GM18499 (cell line): ENCODE measurements around the gene QSER1.
"Not testable (repeated sequence)": the region's sequence is repeated elsewhere in the genome, so short reads cannot be mapped to it uniquely, and the experiment has no call there.

ENCODE experiments used
- ATAC-seq: cut with Tn5 transposase; IDR thresholded peaks from one replicate; pipeline ENCODE4 v1.9.1; 2021; ENCODE audit warnings: moderate number of reproducible peaks; ENCODE audit not compliant: insufficient read depth, unreplicated experiment

QSER1 gene

GRCh38 chr11:32921204-32921603 lies 28.6 kb downstream of the QSER1 start:
- ATAC-seq, result no peak

DNA sequence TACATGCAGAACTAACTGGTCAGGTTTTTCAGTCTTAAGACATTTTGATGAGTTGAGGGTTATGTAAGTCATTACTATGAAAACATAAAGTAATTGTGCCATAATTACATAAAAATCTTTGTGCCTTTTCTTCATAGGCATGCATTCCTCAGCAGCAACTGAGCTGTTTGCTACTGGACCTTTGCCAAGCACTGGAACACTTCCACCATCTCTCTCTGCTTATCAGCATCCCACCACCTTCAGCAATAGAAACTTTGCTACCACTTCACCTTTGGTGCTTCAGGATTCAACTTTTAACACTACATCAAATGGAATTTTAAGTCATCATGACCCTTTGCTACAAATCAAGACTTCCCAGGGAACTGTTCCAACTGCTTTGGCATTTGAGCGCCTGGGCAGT lies 39.0 kb downstream of the QSER1 start:
- no peak for ATAC-seq

GRCh38 chr11:32932196-32932595 lies 39.6 kb downstream of the QSER1 start:
- ATAC-seq, result no peak

DNA sequence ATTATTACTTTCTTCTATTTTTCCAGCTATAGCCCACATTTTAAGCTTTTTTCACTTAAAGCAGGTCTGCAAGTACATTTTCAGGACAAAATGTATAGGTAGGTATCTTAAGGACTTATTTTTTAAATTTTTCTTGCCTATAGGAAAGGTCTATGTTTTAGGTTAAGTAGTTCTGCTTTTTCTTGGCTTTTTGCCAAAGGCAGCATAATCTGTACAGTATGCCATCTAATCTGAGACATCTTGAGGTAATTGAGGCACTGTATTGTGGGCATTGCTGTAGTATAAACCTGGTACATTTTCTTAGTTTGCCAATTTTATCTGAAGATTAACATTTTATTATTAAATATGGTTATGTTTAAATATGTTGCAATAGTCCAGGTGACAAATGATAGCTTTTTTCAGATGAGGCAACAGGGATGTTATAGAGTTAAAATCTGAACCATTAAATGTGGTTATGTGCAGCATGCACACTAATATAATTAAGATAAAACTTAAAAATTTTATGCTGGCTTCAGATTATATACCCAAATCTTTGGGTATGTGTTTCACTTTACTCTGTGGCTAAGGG lies 42.9 kb downstream of the QSER1 start:
- ATAC-seq, result no peak

- not testable (repeated sequence) for ATAC-seq
Measured at GRCh38 chr11:32936178-32936577, 43.6 kb downstream of the QSER1 start.

DNA sequence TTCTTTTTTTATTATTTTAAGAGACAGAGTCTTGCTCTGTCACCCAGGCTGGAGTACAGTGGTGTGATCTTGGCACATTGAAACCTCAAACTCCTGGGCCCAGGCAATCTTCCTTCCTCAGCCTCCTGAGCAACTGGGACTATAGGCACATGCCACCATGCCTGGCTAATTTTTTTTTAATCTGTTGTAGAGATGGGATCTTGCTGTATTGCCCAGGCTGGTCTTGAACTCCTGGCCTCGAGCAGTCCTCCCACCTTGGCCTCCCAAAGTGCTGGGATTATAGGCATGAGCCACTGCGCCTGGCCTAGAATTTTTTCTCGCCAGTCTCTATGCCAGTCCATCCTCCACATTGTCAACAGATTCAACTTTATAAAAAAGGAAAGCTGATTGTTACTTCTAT lies 44.7 kb downstream of the QSER1 start:
- not testable (repeated sequence) for ATAC-seq

DNA sequence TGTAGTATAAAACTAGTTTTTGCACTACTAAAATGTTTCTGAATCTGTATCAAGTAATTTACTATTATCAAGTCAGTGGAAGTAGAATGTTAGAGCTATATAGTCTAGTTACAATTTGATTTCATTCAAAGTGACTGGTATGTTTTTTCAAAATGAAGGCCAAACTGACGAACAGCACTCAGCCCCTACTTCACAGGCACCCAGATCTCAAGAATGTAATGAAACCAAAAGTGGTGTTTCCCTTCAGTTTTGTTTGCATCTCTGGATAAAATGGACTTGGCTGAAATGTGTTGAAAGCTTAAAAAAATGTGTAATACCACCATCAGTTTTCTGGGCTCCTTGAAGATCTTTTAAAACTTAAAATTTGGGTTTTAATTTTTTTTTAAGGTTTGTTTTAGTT lies 46.4 kb downstream of the QSER1 start:
- ATAC-seq, result no peak

DNA sequence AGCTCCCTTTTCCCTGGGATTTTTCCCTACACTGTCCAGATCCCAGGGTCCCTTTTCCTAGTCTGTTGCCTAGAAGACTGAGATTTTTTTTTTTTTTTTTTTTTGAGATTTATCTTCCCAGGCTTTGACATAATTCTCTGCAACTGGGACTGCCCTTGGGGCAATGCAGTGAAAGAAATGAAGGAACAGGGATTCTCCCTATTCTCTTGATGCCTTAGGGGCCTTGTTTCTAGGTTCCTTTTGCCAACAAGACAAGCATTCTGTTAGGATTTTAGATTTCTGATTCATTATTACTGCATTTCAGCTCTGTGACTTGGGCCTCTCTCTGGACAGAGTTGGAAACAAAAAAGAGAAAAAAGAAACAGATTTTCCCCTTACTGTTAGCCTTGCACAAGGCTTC lies 47.3 kb downstream of the QSER1 start:
- no peak for ATAC-seq

GRCh38 chr11:32940865-32941264 lies 48.3 kb downstream of the QSER1 start:
- ATAC-seq, result peak; percentile 65

DNA sequence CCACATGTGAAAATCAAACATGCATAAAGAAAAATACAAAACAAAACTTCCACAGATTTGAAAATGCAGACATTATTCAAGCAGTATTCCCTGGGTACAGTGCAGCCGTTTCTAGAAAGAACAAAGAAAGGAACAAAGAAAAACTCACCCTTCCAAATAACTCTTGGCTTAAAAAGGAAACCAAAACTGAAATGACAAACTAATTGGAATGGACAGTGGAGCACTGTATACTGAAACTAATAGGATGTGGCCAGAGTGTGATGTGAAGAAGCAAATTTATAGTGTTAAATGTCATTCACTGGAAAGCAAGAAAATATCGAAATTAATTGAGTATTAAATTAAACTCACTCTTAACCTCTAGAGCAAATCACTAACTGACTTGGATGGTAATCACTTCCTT lies 55.4 kb downstream of the QSER1 start:
- no peak for ATAC-seq

- no peak for ATAC-seq
Measured at GRCh38 chr11:32949739-32950138, 57.1 kb downstream of the QSER1 start.

- ATAC-seq, result no peak
Measured at GRCh38 chr11:32952421-32952820, 59.8 kb downstream of the QSER1 start.

DNA sequence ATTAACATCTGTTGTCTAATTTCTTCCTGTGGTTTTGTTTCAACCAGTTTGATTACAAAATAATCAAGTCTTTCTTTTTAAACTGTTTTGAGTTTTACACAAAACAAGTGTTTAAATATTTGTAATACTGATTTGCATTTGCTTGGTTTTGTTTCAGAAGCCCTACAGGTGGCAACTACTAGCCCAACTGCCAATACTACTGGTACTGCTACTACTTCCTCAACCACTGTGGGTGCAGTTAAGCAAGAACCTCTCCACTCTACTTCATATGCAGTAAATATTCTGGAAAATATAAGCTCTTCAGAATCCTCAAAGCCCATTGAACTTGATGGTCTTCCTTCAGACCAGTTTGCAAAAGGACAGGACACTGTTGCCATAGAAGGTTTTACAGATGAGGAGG lies 61.1 kb downstream of the QSER1 start:
- no peak for ATAC-seq

- ATAC-seq, result no peak
Measured at GRCh38 chr11:32960553-32961164, 68.0 kb downstream of the QSER1 start.

DNA sequence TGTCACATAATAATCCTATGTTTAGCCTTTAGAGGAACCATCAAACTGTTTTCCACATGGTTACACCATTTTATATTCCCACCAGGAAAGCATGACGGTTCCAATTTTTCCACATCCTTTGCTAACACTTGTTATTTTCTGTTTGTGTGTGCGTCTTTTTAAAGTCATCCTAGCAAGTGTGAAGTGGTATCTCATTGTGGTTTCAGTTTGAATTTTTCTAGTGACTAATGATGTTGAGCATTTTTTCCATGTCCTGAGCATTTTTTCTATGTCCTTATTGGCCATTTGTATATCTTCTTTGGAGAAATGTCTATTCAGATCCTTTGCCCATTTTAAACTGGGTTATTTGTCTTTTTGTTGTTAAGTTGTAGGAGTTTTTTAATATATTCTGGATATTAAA lies 69.4 kb downstream of the QSER1 start:
- ATAC-seq, result no peak

DNA sequence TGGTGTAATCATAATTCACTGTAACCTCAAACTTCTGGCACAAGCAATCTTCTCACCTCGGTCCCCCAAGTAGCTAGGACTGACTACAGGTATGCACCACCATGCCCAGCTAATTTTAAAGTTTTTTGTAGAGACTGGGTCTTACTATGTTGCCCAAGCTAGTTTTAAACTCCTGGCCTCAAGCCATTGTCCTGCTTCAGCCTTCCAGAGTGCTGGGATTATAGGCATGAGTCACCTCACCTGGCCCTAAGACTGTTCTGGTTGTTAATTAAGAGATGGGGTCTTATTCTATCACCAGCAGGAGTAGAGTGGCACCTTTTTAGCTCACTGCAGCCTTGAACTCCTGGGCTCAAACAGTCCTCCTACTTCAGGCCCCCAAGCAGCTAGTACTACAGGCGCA lies 71.1 kb downstream of the QSER1 start:
- no peak for ATAC-seq

DNA sequence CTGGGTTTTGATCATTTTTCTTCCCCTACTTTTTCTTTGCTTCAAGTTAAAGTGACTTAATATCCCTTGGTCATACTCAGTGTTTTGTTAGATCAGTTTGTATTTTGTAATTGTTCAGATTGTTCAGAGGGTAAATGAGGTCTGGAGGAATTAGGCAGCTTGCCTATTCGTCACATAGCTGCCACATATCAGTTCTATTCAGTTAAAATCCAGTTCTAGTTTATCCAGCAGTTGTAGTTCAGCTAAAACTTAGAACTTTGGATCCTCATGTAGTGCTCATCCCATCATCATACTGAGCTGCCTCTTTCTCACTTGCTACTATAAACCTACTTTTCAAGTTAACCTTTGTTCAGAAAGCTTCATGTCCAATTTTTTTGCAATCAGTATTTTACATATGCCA lies 75.9 kb downstream of the QSER1 start:
- no peak for ATAC-seq

DNA sequence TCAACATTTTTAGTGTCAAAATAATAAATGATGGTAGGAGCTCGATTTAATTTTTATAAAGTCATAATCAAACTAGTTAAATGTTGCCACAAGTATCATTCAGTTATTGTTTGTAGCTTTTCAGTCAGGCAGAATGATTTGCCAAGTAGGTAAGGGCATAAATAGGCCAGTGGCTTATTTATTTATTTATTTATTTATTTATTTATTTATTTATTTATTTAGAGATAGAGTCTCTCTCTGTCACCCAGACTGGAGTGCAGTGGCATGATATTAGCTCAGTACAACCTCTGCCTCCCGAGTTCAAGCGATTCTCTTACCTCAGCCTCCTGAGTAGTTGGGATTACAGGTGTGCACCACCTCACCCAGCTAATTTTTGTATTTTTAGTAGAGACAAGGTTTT lies 79.6 kb downstream of the QSER1 start:
- ATAC-seq, result not testable (repeated sequence)

- no peak for ATAC-seq
Measured at GRCh38 chr11:32972781-32973180, 80.2 kb downstream of the QSER1 start.

DNA sequence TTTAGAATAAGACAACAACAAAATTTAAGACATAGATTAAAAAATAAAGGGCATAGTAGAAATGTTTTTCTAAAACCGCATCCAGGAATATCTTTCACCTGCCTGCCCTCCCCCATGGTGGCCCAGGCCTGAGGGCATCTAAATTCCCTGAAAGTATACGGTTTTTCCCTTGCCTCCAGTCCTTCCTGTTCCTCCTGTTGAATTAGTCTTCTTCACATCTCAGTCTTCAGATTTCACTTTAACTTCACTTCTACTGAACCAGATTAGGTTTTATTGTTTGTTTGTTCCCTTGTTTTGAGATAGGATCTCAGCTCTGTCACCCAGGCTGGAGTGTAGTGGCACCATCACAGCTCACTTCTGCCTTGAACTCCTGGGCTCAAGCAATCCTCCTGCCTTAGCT lies 90.0 kb downstream of the QSER1 start:
- no peak for ATAC-seq

DNA sequence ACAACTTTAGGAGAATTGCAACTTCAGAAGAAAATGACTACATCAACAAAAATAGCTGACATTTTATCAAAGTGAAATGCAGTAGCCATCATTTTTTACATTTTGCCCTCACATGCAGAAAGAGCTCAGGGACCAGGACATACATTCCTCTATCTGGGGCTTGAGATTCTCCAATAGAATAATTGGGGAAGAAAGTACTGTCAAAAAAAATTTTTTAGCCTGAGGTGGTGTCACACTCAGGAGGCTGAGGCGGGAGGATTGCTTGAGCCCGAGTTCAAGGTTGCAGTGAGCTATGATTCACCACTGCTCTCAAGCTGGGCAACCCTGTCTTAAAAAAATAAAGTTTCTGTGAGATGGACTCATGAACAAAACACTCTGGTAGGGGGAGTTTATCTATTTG lies 90.9 kb downstream of the QSER1 start:
- ATAC-seq, result no peak

- no peak for ATAC-seq
Measured at GRCh38 chr11:32985600-32985999, 93.0 kb downstream of the QSER1 start.

DNA sequence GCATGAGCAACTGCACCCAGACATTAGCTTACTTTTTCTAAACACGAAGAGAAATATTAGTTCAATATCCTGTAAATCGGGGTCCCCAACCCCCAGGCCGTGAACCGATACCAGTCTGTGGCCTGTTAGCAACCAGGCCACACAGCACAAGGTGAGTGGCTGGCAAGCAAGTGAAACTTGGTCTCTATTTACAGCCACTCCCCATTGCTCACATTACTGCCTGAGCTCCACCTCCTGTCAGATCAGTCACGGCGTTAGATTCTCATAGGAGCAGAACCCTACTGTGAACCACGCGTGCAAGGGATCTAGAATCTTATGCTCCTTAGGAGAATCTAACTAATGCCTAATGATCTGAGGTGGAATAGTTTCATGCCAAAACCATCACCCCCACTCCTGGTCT lies 95.2 kb downstream of the QSER1 start:
- no peak for ATAC-seq
